T1000 (cell line): ENCODE data around the gene OR51L1.
"Not testable (repeated sequence)": the region's sequence is repeated elsewhere in the genome, so short reads cannot be mapped to it uniquely, and the experiment has no call there.

Experiments used
- DNase-seq: peaks from one replicate; lab custom pipeline; 2025; ENCODE audit warnings: mixed read lengths; lab: John Stamatoyannopoulos, UW

Gene OR51L1, protein sequence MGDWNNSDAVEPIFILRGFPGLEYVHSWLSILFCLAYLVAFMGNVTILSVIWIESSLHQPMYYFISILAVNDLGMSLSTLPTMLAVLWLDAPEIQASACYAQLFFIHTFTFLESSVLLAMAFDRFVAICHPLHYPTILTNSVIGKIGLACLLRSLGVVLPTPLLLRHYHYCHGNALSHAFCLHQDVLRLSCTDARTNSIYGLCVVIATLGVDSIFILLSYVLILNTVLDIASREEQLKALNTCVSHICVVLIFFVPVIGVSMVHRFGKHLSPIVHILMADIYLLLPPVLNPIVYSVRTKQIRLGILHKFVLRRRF

DNA sequence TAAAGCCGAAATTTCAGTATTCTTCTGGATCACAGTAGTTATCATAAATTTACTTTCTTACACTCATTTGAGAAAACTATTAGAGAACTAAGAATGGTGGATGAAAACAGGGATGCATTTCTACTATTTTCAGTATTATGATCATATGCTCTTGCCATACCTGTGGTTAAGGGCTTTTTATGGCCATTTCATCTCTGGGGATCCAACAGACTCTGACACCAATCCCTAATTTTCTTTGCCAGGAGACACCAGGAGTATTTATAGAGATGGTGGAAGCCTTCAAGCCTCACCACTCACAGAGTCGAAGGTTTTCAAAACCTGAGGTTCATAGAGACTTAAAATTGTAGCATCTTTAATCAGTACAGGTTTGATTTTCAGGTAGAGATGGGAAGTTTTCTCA is at the start of gene OR51L1:
Gene OR51L1, plus strand, starts transcription at position 301 of the 400 bp plus-strand sequence. CDS start 4,132 bp downstream, outside the sequence.
- no peak for DNase-seq

DNA sequence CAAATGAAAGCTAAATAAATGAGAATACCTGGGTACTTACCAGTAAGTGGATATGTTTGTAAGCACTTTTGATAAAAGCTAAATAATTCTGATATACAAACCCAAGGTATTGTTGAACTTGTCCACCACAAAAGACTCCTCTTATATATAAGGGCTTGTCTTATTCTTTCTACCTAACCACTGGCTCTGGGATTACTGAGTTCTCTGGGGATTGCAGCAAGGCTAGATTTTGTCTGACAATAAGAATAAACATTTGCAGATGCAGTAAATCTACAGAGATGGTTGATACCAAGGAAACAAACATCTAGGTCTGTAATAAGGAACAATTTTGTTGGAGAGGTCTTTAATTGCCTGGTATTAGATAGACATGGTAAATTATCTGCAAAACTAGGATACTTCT is 47.1 kb upstream of the OR51L1 start, which contains the start of gene OR51A4:
Gene OR51A4, minus strand, starts transcription at position 101 of the 400 bp plus-strand sequence. CDS start 505 bp downstream, outside the sequence.
- no peak for DNase-seq

DNA sequence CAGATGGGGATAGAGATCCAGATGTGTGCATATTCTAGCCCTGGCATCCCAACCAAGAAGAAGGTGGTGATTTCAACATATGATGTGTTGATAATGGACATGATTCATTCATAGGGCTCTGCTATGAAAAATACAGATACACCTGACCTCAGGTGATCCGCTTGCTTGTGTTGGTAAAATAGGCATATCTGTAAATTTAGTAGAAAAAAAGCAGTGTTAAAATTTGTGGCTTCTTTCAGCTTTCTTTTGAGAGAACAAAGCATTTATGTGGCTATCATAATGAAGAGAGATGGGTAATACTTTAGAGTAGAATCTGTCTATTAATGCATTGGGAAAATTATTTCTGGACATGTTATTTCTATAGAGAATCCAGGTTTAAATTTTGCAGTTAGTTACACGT is 39.0 kb upstream of the OR51L1 start, which contains the start of gene OR51A2:
Gene OR51A2, minus strand, starts transcription at position 101 of the 400 bp plus-strand sequence. Its CDS starts 0 bp downstream, at position 101.
- DNase-seq = not testable (repeated sequence)

DNA sequence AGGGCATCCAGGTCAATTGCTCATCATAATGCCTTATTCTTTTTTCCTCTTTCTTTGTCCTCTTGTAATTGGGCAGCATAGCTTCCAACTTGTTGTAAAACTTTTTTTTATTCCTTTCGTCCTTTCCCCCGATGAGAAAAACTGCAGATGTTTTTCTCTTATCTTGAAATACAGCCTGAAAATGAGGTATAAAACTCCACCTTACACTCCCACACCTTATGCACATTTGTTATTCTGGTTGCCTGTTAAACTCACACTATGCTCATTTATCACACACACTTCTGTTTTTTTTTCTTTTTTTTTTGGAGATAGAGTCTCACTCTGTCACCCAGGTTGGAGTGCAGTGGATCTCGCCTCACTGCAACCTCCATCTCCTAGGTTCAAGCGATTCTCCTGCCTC is 37.3 kb upstream of the OR51L1 start:
- no peak for DNase-seq

DNA sequence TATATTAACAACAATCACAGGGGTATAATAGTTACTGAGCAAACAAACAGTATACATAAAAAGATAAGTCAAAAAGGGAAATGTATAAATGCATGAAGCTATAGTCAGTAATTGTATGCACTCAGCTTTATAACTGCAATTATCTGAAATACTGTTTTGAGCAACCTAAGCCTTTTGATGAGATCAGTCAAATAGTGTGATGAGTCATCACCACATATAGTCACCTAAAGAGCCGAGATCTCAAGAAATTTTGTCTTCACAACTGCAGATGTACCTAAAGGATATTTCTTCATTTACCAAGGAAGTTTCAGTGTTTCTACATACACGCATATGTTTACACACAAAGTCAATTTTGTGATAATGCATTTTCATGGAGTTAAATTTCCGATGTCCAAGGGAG is 33.8 kb upstream of the OR51L1 start:
- DNase-seq = no peak

DNA sequence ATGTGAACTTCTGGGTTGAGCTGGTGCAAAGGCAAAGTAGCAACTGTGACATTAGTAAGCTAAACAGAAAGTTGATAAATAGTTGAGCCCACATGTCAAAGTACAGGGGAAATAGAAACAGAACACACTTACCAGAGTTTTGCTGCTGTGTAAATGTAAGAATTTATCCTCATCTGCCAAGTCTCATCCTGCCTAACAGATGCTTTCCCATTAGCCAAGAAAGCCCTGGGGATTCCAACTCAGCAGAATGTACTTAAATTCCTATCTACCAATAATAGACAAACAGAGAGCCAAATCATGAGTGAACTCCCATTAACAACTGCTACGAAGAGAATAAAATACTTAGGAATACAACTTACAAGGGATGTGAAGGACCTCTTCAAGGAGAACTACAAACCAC is 31.8 kb upstream of the OR51L1 start:
- no peak for DNase-seq

DNA sequence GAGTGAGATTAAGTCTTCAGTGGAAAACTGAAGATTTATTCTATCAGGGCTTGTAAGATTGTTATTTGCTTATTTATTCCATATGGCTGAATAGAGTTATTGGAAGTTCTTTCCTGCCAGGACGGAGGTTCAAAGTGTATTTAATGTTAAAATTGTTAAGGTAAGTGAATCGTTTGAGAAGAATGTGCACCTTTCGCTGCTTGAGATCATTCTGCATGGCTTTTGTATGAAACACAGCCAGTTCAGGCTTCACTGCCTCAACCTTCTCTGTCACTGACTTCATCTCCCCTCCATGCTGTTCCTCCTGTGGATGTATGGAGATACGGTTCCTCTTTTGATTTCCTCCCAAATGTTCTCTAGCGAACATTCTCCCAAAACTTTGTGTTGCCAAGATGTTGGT is 19.2 kb upstream of the OR51L1 start:
- no peak for DNase-seq

DNA sequence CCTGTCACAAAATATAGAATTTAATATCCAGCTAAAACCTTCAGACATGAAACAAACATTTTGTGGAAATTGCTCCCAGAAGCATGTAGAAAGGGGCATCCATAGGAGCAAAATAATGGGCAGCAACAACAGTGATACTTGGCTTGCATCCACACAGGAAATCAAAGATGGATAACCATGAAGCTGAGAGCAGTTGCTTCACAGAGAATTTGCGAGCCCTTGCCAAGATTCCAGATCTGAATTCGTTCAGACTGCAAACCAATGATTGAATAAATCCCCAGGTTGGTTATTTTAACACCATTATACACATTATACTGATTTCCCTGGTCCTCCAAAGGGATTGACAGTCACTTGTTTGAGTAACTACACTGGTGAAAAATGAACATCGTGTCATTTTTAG is 15.6 kb upstream of the OR51L1 start:
- no peak for DNase-seq

DNA sequence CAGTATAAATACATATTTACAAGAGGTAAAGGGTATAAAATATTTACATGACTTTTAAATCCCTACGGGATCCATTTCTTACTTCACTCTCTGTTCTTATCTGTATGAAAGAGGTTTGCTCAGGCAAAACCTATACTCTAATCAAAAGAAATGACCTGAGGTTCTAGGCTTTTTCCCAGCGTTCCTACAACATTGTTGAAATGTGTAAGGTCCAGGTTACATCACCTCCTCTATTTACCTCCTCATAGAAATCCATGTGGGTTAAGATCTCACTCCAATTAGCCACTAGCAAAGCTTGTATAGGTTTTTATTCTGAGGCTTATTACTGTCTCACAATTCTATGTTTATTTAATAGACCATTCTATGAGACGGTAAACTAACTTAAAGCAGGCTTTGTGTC is 12.0 kb upstream of the OR51L1 start:
- no peak for DNase-seq

DNA sequence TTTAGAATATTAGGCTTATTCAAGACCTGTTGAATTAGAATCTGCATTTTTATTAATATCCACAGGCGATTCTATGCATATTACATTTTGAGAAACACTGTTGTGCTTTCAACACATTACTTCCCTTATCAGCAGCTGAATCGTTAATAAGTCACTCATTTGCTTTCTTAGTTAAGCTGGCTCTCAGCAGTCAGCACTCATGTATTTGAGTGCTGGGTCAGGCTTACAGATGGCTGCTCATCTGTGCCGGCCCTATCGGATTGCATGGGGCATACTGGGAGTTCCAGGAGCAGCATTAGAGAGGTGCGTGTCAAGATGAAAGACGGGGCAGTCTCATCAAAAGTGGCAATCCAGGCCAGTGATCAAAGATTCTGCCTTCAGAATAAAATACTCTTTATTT is 10.8 kb upstream of the OR51L1 start:
- DNase-seq = no peak

DNA sequence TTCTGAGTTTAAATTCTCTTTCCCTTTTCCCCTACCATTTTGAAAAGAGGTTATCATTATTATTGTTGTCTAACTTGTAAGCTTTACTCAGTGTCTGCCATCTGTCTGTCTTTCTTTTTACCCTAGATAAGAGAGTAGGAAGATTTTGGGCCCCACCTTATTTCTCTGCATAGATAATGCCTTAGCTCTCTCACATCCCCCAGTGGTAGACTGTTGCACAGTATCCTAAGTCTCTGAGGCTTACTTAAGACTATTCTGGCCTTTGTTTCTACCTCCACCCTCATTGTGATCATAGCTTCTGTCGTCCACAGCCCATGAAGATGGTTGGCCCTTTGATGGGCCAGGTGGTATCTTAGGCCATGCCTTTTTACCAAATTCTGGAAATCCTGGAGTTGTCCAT is 3.6 kb upstream of the OR51L1 start:
- no peak for DNase-seq

DNA sequence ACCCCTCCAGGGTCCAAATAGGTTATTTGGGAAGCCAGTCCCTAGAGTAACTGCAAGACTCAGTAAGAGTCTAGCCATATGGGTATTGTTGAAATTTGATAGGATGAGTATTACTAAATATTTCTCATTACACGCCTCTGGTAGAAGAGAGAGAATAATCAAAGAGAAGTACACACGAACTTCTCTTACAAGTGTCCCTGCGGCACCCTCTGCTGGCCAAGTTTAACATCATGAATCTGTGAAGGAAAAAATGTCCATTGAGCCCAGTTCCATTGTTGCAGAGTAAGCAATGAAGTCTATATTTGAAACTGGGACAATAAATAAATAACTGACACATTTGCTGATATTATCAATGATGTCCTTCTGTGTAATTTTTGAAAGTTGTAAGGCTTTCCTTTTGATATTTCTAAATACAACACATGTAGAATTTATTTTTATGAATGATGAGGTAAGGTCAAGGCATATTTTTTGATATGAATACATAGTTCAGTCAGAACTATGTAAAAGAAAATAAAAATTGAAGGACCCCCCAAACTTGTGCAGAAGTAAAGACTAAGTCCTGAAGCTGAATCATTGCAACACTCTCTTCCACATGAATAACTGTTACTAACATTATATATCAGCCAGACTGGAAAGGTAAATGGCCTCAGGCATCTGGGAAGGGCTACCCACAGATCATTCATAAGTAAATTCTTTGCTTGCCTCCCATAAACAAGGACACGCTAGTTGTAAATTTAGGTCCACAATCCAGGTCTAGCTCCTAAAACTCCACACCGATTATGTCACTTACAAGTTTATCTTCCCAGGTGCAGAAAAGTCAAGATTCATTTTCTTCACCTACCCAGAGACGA is 10.0 kb downstream of the OR51L1 start:
- no peak for DNase-seq

DNA sequence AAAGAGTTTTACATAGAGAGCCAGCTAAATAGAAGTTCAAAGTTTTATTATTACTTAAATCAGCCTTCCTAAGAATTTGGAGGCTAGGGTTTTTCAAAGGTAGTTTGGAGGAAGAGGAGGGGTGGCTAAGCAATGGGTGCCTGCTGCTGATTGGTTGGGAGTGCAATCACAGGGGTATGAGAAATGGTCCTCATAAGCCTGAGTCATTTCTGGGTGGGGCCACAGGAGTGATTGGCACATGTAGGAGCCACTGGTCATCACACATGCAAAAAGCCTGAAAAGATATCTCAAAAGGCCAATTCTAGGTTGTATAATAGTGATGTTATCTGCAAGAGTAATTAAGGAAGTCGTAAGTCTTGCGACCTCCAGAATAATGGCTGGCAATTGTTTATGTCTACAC is 12.9 kb downstream of the OR51L1 start:
- no peak for DNase-seq

DNA sequence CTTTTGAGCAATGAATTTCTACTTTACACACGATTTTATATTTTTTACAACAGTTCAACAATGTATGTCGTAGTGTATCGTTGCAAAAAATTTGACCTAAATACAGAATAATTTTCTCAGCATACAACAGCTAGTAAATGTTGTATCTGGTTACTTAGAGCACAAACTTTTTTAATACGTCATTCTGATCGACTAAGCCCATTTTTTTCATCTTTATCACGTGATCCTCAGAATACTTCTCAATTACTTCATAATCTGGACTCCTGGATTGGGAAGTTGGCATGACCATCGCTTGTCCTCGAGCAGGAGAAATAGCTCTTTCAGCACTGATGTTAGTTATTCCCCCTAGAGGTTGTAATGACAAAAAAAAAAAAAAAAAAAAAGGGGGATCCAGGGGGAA is 16.6 kb downstream of the OR51L1 start:
- no peak for DNase-seq

DNA sequence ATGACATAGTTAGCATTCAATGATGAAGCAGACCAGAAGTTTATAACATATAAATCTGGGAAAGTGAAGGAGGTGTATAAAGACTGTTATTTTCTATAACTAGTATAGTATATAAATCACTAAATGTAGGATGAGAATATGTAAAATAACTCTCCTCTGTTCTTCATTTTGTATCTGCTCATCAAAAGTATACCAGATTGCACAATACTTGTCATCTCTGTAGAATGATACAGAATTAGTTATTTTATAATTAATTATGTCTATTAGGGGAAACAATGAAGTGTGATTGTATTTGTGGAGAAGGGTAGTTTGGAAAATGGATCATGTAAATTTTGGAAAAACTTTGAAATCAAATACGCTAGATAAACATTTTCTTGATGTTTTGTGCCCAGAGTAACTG is 18.4 kb downstream of the OR51L1 start:
- DNase-seq = no peak

DNA sequence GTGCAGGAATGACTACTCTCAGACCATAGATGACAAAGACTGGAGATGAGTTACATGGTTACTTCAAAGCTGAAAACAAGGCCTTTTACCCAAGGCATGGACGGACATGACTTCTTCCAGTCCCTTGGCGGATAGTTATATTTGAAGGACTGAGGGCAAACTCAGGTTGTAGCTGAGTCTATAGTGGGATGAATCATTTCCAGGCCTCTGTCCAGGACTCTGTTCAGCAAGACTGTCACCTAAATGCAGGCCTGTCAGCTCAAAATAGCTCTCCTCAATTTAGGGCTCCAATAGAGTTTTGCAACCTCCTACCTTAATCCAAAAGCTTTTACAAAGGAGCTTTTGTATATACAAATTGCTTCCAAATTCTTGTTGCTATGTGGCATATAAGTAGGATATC is 27.3 kb downstream of the OR51L1 start:
- DNase-seq = no peak

DNA sequence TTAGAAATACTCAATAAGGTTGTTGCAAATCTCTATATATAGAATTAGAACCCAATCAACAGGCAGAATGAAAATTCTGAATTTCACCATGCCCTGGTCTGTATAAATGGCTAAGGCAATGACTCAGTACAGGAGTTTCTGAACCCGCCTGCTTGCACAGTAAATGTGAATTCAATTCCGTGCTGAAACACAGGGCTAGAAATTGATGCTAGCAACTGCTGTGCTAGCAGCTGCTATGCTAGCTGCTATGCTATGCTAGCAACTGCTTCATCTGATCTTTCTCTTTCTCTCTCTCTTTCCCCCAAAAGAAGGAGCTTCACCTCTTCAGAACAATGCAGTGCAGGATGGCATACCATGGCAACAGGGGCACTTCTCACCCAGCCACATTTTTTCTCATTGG is 42.0 kb downstream of the OR51L1 start:
- DNase-seq = no peak

DNA sequence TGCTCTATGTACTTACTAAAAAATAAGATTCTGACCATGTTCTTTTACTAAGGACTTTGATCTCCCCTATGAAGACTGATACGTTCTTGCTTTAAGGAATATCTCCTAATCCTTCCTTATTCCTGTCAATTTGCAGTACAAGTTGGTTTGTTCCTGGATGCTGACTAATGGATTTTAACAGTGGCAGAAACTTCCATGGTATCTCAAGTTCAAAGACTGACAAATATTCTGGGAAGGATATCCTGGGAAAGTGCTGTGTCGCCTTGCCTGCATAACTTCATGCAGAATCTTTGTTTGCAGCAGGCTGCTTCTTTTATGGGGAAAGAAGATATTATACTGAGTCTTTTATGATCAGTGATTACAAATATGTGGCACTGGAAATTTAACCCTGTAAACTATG is 43.3 kb downstream of the OR51L1 start:
- no peak for DNase-seq

DNA sequence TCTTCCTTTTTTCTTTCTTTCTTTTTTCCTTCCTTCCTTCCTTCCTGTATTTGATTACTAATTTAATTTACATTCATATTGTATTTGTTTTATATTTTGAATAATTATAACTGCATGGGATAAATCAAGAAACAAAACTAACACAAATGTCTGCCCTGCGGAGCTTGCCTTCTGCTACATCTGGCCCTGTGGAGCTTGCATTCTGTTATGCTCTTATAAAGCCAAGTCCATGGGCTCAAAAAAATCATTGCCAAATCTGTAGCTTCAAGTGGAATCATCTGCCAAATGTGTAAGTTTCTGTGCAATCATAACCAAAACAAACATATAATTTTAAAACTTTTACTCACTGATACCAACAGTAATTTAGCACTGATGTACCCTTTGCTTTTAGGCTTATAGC is 43.7 kb downstream of the OR51L1 start:
- DNase-seq = no peak

DNA sequence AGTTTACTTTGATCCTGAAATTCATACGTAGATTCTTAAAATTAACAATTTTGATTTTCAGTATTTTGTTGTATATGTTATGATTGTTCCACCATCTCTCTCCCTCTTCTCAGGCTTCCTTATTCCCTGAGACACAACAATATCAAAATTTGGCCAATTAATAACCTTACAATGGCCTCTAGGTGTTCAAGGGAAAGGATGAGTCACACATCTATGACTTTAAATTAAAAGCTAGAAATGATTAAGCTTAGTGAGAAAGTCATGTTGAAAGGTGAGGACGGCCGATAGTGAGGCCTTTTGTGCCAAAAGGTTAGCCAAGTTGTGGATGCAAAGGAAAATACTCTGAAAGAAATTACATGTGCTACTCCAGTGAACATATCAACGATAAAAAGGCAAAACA is 46.2 kb downstream of the OR51L1 start:
- no peak for DNase-seq

DNA sequence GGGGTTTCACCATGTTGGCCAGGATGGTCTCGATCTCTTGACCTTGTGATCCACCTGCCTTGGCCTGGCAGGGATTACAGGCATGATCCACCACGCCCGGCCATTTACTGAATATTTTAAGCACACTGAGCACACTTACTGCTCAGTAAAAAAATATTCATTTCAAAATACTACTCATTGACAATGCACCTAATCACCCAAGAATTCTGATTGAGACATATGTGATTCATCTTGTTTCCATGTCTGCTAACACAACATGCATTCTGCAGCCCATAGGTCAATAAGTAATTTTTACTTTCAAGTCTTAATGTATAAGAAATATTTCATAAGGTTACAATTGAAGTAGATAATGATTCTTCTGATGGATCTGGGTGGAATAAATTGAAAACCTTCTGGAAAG is 47.4 kb downstream of the OR51L1 start:
- no peak for DNase-seq

DNA sequence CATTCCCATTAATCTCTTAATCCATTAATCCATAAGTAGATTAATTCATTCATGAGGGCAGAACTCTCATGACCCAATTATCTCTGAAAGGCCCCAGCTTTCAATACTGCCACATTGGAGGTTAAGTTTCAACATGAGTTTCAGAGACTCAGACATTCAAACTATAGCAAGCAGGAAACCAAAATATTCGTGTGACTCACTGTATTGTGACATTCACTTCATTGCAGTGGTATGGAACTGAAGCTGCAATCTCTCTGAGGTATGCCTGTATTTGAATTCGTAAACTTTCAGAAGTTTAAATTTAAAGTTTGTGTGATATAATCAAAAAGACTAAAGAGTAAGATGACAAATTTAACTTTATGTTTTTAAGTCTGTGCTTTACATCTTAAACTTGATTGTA is 48.7 kb downstream of the OR51L1 start:
- DNase-seq = no peak

DNA sequence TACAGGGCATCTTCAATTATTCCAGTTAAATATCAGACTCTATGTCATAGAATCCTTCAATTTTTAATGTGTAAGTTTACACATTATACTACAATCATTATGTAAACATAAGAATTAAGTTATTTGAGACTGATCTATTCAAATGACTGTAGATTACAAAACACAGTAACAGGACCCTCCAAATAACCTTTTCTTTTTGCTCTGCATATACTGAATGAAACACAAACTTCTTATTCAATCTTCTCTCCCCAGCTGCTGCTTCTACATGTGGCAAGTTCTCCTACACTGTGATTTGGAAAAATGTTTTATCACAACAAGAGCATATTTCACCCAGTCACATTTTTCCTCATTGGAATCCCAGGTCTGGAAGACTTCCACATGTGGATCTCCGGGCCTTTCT is 51.6 kb downstream of the OR51L1 start, which contains the start of gene OR52J3:
Gene OR52J3, plus strand, starts transcription at position 301 of the 400 bp plus-strand sequence. Its CDS starts 0 bp downstream, at position 301.
- no peak for DNase-seq
